Caco-2 (cell line): ENCODE data around the gene MESD. TPM values are rescaled to one million over a fixed set of nuclear protein-coding genes. Genes with fewer than 3 reads are reported as not detected.

ENCODE experiments used
- BruUV-seq: library from RNA; stranded (reverse); fragments of 400-500 nt; replicated peaks from 2 replicates; lab custom pipeline; 2021; lab: Mats Ljungman, UMichigan
- CTCF ChIA-PET: fragments of 300-600 bp; sonication (Branson Sonifier 250); formaldehyde crosslinking; loops from one replicate; lab custom pipeline; 2022; ENCODE audit warnings: antibody characterized with exemption; lab: Charles Lee
- POLR2A ChIA-PET: fragments of 300-600 bp; sonication (Branson Sonifier 250); formaldehyde crosslinking; loops from one replicate; lab custom pipeline; 2022; ENCODE audit warnings: antibody characterized with exemption; lab: Charles Lee
- DNase-seq, 2 experiments: peaks; one replicate each; pipeline versions ENCODE4 v3.0.0 to v3.0.0-alpha.2; 2020 to 2022
- H3K27me3 ChIP-seq: replicated peaks from 2 replicates; pipeline ENCODE4 v1.6.0; 2011; ENCODE audit warnings: low read length; ENCODE audit not compliant: control insufficient read depth, insufficient read depth
- H3K36me3 ChIP-seq: 2 replicates; pipeline ENCODE4 v1.5.1; 2011; ENCODE audit warnings: low read length; ENCODE audit not compliant: control insufficient read depth, insufficient read depth
- H3K4me1 ChIP-seq: fragments of 250-450 bp; sonication (Bioruptor Pico); 2 replicates; pipeline ENCODE4 v1.5.1; 2020; ENCODE audit warnings: mild to moderate bottlenecking
- H3K4me3 ChIP-seq: 2 replicates; pipeline ENCODE4 v1.5.1; 2011; ENCODE audit warnings: low read depth, mild to moderate bottlenecking, control low read depth, low read length
- H3K9me3 ChIP-seq: fragments of 250-450 bp; sonication (Bioruptor Pico); 2 replicates; pipeline ENCODE4 v1.5.1; 2020; ENCODE audit warnings: mild to moderate bottlenecking, moderate library complexity
- H3K27ac Mint-ChIP-seq: one replicate; pipeline ENCODE4 v1.8.0; 2022; ENCODE audit warnings: mixed read lengths; ENCODE audit not compliant: unreplicated experiment
- H3K27me3 Mint-ChIP-seq: one replicate; pipeline ENCODE4 v1.8.0; 2022; ENCODE audit warnings: mixed read lengths; ENCODE audit not compliant: insufficient read depth, unreplicated experiment
- H3K36me3 Mint-ChIP-seq: one replicate; pipeline ENCODE4 v1.8.0; 2022; ENCODE audit warnings: mild to moderate bottlenecking, mixed read lengths; ENCODE audit not compliant: insufficient read depth, unreplicated experiment
- H3K4me1 Mint-ChIP-seq: one replicate; pipeline ENCODE4 v1.8.0; 2022; ENCODE audit warnings: low read depth, mixed read lengths; ENCODE audit not compliant: unreplicated experiment
- H3K4me3 Mint-ChIP-seq: one replicate; pipeline ENCODE4 v1.8.0; 2022; ENCODE audit warnings: mild to moderate bottlenecking, moderate library complexity, mixed read lengths; ENCODE audit not compliant: unreplicated experiment
- H3K9me3 Mint-ChIP-seq: one replicate; pipeline ENCODE4 v1.8.0; 2022; ENCODE audit warnings: mixed read lengths; ENCODE audit not compliant: unreplicated experiment
- intact Hi-C: fragments of 100-400 bp; cut with micrococcal nuclease; formaldehyde crosslinking; loops from one replicate; pipeline ENCODE4 v1.10.0; 2022; ENCODE audit not compliant: unreplicated experiment
- microRNA-seq: library from miRNA; unstranded; fragments of <30 nt; microRNA quantifications from one replicate; pipeline ENCODE4 v1.2.0, GENCODE V29; 2022
- total RNA-seq: library from RNA; stranded (reverse); gene quantifications from 2 replicates; pipeline ENCODE4 v1.2.3, GENCODE V29; 2022
- TF ChIP-seq, protein P1 (sequence below), 2 experiments: fragments of 200-600 bp in 1 of 2; IDR thresholded peaks; 1 replicate in 1 of 2; 2 replicates in 1 of 2; pipeline versions ENCODE4 v1.5.1 to v1.8.0; 2011 to 2022; ENCODE audit warnings: antibody characterized with exemption in 1 of 2, control low read depth in 1 of 2, inconsistent platforms in 1 of 2, low read depth in 1 of 2, low read length in 1 of 2, mild to moderate bottlenecking in 1 of 2, moderate library complexity in 1 of 2; ENCODE audit not compliant: insufficient read depth in 1 of 2, severe bottlenecking in 1 of 2, unreplicated experiment in 1 of 2

The MESD gene
- total RNA-seq, 1 experiment from 2014 or later, result 30.3 TPM

DNA sequence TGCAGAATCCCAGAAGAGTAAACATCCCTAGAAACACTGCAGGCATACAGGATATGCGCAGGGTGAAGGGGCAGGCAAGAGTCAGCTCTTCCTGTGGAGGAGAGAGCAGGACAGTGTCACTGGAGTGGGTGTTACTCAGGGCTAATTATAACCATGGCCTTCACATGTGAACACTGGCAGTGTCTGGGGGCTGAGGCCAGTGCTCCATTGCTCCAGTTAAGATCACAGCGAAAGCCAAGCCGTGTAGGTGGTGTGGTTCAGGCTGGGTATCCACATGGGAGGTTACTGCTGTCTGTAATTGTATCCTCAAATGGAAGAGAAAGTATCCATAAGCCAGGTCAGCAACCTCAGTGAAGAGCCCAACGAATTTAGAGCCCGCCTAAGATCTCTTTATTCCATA, 84.6 kb downstream of the MESD start:
- POLR2A ChIA-PET, result no interaction called here
- Histone ChIP-seq H3K36me3 (no peaks in the 10 kb centered on the region), H3K9me3 (no peaks in the 10 kb centered on the region), H3K4me3 (no peak overlapping the region), H3K4me1 (no peaks in the 10 kb centered on the region), H3K27me3 (no peaks in the 10 kb centered on the region)
- no TSS peak for BruUV-seq
- CTCF ChIA-PET, result no interaction called here
- H3K36me3 Mint-ChIP-seq, result no peaks in the 10 kb centered on the region
- no peak for DNase-seq
- H3K27me3 Mint-ChIP-seq, result no peaks in the 10 kb centered on the region
- intact Hi-C loops, result no loop called here
- H3K4me3 Mint-ChIP-seq, result no peak overlapping the region
- H3K27ac Mint-ChIP-seq, result no peak overlapping the region
- H3K9me3 Mint-ChIP-seq, result no peaks in the 10 kb centered on the region
- no peaks in the 10 kb centered on the region for H3K4me1 Mint-ChIP-seq
- TF ChIP-seq, protein P1, sequence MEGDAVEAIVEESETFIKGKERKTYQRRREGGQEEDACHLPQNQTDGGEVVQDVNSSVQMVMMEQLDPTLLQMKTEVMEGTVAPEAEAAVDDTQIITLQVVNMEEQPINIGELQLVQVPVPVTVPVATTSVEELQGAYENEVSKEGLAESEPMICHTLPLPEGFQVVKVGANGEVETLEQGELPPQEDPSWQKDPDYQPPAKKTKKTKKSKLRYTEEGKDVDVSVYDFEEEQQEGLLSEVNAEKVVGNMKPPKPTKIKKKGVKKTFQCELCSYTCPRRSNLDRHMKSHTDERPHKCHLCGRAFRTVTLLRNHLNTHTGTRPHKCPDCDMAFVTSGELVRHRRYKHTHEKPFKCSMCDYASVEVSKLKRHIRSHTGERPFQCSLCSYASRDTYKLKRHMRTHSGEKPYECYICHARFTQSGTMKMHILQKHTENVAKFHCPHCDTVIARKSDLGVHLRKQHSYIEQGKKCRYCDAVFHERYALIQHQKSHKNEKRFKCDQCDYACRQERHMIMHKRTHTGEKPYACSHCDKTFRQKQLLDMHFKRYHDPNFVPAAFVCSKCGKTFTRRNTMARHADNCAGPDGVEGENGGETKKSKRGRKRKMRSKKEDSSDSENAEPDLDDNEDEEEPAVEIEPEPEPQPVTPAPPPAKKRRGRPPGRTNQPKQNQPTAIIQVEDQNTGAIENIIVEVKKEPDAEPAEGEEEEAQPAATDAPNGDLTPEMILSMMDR (IDR thresholded peaks at IDR 0.05; ENCODE audit: insufficient read depth in 1 of 2, low read depth in 1 of 2, low read length in 1 of 2, severe bottlenecking in 1 of 2, unreplicated experiment in 1 of 2), result no peak

DNA sequence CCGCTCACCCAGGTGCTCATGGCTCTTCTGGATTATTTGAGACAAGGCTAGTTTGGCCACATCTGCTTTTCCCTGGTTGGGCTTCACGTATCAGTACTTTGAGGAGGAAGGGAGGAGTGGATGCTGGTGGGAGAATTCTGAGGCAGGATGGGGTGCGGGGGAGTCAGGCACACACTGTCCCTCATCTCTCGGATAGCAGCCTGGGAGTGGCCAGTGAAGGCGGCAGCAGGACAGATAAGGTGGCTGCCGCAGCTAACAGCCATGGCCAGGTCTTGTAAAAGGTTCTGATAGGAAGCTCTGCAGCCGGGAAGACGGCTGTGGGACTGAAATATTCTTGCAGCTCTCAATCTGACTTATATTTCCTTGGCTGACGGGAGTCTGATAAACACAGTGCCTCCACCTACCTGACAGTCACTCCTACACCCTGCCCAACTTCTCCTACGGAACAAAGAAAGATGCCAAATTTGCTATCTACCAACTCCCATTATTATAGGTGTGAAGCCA, 87.3 kb downstream of the MESD start:
- H3K9me3 Mint-ChIP-seq, result no peaks in the 10 kb centered on the region
- H3K4me1 Mint-ChIP-seq, result peaks cover 11% of the 10 kb centered on the region
- H3K27me3 Mint-ChIP-seq, result no peaks in the 10 kb centered on the region
- BruUV-seq, result no TSS peak
- H3K27ac Mint-ChIP-seq, result no peak overlapping the region
- Histone ChIP-seq H3K4me3 (no peak overlapping the region), H3K36me3 (no peaks in the 10 kb centered on the region), H3K27me3 (no peaks in the 10 kb centered on the region), H3K9me3 (no peaks in the 10 kb centered on the region), H3K4me1 (peaks cover 6% of the 10 kb centered on the region; the same call in 1 of the 2 replicates)
- ChIA-PET CTCF (no interaction called here), POLR2A (no interaction called here)
- H3K4me3 Mint-ChIP-seq, result no peak overlapping the region
- no peaks in the 10 kb centered on the region for H3K36me3 Mint-ChIP-seq
- intact Hi-C loops, result no loop called here
- DNase-seq, result no peak
- TF ChIP-seq, protein P1 (IDR thresholded peaks at IDR 0.05; ENCODE audit: insufficient read depth in 1 of 2, low read depth in 1 of 2, low read length in 1 of 2, severe bottlenecking in 1 of 2, unreplicated experiment in 1 of 2), result no peak

DNA sequence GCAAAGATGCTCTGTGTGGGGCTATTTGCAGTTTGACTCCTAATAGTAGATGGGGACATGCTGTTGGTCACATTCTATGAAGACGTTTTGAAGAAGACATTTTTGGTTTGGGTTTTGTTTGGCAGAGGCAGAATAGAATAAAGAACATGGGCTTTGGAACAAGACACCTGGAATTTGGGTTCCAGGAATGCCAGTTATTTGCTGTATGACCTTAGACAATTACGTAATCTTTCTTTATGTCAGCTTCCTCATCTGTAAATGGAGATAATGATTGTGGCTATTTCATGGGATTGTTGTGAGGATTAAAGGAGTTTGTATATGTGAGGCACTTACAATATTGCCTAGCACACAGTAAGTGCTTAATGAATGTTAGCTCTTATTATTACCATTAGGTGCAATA, 91.6 kb downstream of the MESD start:
- POLR2A ChIA-PET, result no interaction called here

More for the DNA sequence above, 91.6 kb downstream of the MESD start:
- Histone ChIP-seq H3K4me1 (peaks cover 6% of the 10 kb centered on the region; the same call in 1 of the 2 replicates), H3K27me3 (no peaks in the 10 kb centered on the region), H3K36me3 (no peaks in the 10 kb centered on the region), H3K4me3 (no peak overlapping the region), H3K9me3 (no peaks in the 10 kb centered on the region)
- no peak for DNase-seq
- Mint-ChIP-seq H3K27me3 (no peaks in the 10 kb centered on the region), H3K4me1 (peaks cover 15% of the 10 kb centered on the region), H3K27ac (no peak overlapping the region), H3K4me3 (no peak overlapping the region), H3K9me3 (no peaks in the 10 kb centered on the region), H3K36me3 (no peaks in the 10 kb centered on the region)
- CTCF ChIA-PET, result interaction anchor here (0.7 kb wide), 1 partner anchor 13 kb away, joined by 3 read pairs; no protein-coding TSS in a partner anchor
- BruUV-seq, result no TSS peak
- TF ChIP-seq, protein P1 (IDR thresholded peaks at IDR 0.05; ENCODE audit: insufficient read depth in 1 of 2, low read depth in 1 of 2, low read length in 1 of 2, severe bottlenecking in 1 of 2, unreplicated experiment in 1 of 2), result no peak
- intact Hi-C loops, result no loop called here

Small RNA genes within 50 kb of the gene (microRNA-seq; reads per million reads assigned to microRNA genes)
- not detected for gene MIR4514

Other genes starting within 250 kb of the MESD start
- 0.07 TPM in 2 replicates for gene CEMIP, start 210.4 kb downstream of the MESD start, total RNA-seq
- gene TLNRD1, start 11.1 kb upstream of the MESD start, total RNA-seq, result 13.7 and 13.8 TPM in 2 replicates
- gene CFAP161, start 144.5 kb upstream of the MESD start, total RNA-seq, result not detected in 2 replicates
- not detected in 2 replicates for gene IL16, start 207.1 kb upstream of the MESD start, total RNA-seq